ENCODE data around the gene LHX4. TPM values are rescaled to one million over a fixed set of nuclear protein-coding genes. Genes with fewer than 3 reads are reported as not detected.

LHX4 gene
- total and polyA plus RNA-seq, 10 of the 15 experiments (the other 5 are each of a cell fraction or from before 2014, with no cell fraction given) = 0.05 to 0.80 (median 0.32) TPM; not detected in 6

DNA sequence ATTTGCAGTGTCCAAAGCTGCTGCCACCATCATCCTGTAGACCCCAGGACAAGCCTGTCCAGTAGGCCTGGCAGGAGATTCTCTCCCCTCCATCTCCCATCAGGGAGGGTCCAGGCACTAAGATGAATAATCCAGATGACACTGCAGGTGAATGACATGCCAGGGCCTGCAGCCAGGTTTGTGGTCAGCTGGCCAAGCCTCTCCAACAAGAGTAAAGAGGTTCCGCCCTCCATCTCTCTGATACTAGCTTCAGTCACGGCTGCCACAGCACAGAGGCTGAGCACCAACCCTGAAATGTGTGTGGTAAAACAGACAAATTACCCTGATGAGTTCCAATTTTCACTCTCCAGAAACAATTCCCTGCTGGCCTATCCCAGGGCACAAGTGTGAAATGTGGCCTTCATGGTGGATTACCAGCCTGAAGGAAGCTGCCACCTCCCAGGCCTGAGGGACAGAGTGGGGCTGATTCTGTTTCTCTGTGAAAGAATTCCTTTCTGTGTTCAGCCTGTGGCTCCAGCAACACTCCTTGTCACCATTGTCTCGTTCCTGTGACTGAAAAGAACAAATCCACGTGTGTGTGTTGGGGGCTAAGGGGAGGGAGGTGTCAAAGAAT is 19.9 kb upstream of the LHX4 start:
- Histone ChIP-seq H3K27ac (ENCODE audit: control insufficient read depth, insufficient read depth) (no peak overlapping the region), H3K27me3 (replicated peaks in 1 of 2; ENCODE audit: control insufficient read depth in 2 of 2, insufficient read depth in 2 of 2, low read length in 1 of 2) (no peaks in the 10 kb centered on the region), H3K9me3 (replicated peaks; ENCODE audit: control insufficient read depth, insufficient read depth, low read length) (no peaks in the 10 kb centered on the region), H3K4me3 (no peak overlapping the region), H3K79me2 (ENCODE audit: control insufficient read depth, insufficient read depth, low read length) (no peaks in the 10 kb centered on the region), H3K4me2 (ENCODE audit: control insufficient read depth, insufficient read depth) (no peak overlapping the region), H3K4me1 (ENCODE audit: control insufficient read depth, insufficient read depth, low read length) (no peaks in the 10 kb centered on the region), H2AFZ (ENCODE audit: control insufficient read depth, low read depth, low read length) (no peak overlapping the region), H4K20me1 (ENCODE audit: control insufficient read depth, insufficient read depth) (no peaks in the 10 kb centered on the region), H3K9ac (ENCODE audit: control insufficient read depth, insufficient read depth, low read length) (no peak overlapping the region), H3K36me3 (ENCODE audit: control insufficient read depth in 2 of 2, insufficient read depth in 2 of 2, low read length in 1 of 2) (no peaks in the 10 kb centered on the region)
- 26% methylated on average over 4 of the region's 4 CpGs for WGBS (ENCODE audit: insufficient coverage, insufficient replicate concordance, low lambda C conversion rate, missing lambda C conversion rate)
- BruUV-seq (replicated peaks) = no TSS peak
- CTCF ChIA-PET = interaction anchor here (0.7 to 0.8 kb wide), 2 partner anchors 183 to 268 kb away, joined by 3 read pairs; no protein-coding TSS in a partner anchor
- POLR2A ChIA-PET = no interaction called here
- FAIRE-seq (no peak), DNase-seq (ENCODE audit: low read depth, low spot score) (no peak), ATAC-seq (no peak)
- in situ Hi-C loops (cut with MboI) (no loop called here), intact Hi-C loops (cut with micrococcal nuclease; ENCODE audit: unreplicated experiment) (no loop called here)
- RAD21 ChIA-PET (ENCODE audit: unreplicated experiment) = no interaction called here
- TF ChIP-seq SIN3A (IDR thresholded peaks at IDR 0.05; ENCODE audit: low read depth, low read length) (no peak), ATF7 (IDR thresholded peaks at IDR 0.05; ENCODE audit: low read depth) (no peak), CHD2 (IDR thresholded peaks at IDR 0.05; ENCODE audit: borderline replicate concordance, low read depth, low read length) (no peak), EGR1 (IDR thresholded peaks at IDR 0.05; ENCODE audit: borderline replicate concordance in 1 of 2, low read depth in 2 of 2, low read length in 2 of 2) (no peak), CREB1 (IDR thresholded peaks at IDR 0.05; ENCODE audit: low read depth) (no peak), HCFC1 (IDR thresholded peaks at IDR 0.05; ENCODE audit: low read length) (no peak)
- TF ChIP-seq, protein P1, sequence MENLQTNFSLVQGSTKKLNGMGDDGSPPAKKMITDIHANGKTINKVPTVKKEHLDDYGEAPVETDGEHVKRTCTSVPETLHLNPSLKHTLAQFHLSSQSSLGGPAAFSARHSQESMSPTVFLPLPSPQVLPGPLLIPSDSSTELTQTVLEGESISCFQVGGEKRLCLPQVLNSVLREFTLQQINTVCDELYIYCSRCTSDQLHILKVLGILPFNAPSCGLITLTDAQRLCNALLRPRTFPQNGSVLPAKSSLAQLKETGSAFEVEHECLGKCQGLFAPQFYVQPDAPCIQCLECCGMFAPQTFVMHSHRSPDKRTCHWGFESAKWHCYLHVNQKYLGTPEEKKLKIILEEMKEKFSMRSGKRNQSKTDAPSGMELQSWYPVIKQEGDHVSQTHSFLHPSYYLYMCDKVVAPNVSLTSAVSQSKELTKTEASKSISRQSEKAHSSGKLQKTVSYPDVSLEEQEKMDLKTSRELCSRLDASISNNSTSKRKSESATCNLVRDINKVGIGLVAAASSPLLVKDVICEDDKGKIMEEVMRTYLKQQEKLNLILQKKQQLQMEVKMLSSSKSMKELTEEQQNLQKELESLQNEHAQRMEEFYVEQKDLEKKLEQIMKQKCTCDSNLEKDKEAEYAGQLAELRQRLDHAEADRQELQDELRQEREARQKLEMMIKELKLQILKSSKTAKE (IDR thresholded peaks at IDR 0.05; ENCODE audit: low read depth, poor library complexity, severe bottlenecking) = no peak
- SMC1A ChIA-PET (ENCODE audit: uncharacterized antibody, unreplicated experiment) = interaction anchor here (1.0 kb wide), 1 partner anchor 283 kb away, joined by 3 read pairs; no protein-coding TSS in a partner anchor
